DMS53 (cell line): ENCODE results near the gene CEP85L.

Source experiments
- DNase-seq: peaks from one replicate; lab custom pipeline; 2025; lab: John Stamatoyannopoulos, UW

CEP85L gene

GRCh38 chr6:118542184-118542952, 109.0 kb downstream of the CEP85L start:
- DNase-seq: no peak

- DNase-seq: peak; percentile 1
These were observed 113.8 kb downstream of the CEP85L start for GRCh38 chr6:118537574-118537973.

GRCh38 chr6:118536478-118536877, 114.9 kb downstream of the CEP85L start:
- no peak for DNase-seq

GRCh38 chr6:118535176-118535844, 116.1 kb downstream of the CEP85L start:
- DNase-seq: no peak

- DNase-seq: no peak
These were observed 120.4 kb downstream of the CEP85L start for GRCh38 chr6:118530942-118531341.

GRCh38 chr6:118529756-118530155, 121.6 kb downstream of the CEP85L start:
- DNase-seq: no peak

GRCh38 chr6:118528129-118528528, 123.3 kb downstream of the CEP85L start:
- DNase-seq: no peak

GRCh38 chr6:118525913-118526780, 125.2 kb downstream of the CEP85L start:
- DNase-seq: no peak

- peak; percentile 5 for DNase-seq
These were observed 126.7 kb downstream of the CEP85L start for GRCh38 chr6:118524686-118525085.

- no peak for DNase-seq
These were observed 128.2 kb downstream of the CEP85L start for GRCh38 chr6:118523216-118523615.

- no peak for DNase-seq
These were observed 129.0 kb downstream of the CEP85L start for GRCh38 chr6:118522422-118522821.

GRCh38 chr6:118514689-118515088, 136.7 kb downstream of the CEP85L start:
- no peak for DNase-seq

- no peak for DNase-seq
These were observed 139.3 kb downstream of the CEP85L start for GRCh38 chr6:118511930-118512715.

GRCh38 chr6:118509009-118509617, 142.3 kb downstream of the CEP85L start:
- peak; percentile 67 for DNase-seq

GRCh38 chr6:118507636-118508035, 143.8 kb downstream of the CEP85L start:
- no peak for DNase-seq

- no peak for DNase-seq
These were observed 145.2 kb downstream of the CEP85L start for GRCh38 chr6:118506071-118506638.

- no peak for DNase-seq
These were observed 145.7 kb downstream of the CEP85L start for GRCh38 chr6:118505656-118506055.

- DNase-seq: no peak
These were observed 146.8 kb downstream of the CEP85L start for GRCh38 chr6:118504611-118505010.

- no peak for DNase-seq
These were observed 149.2 kb downstream of the CEP85L start for GRCh38 chr6:118502169-118502568.

- DNase-seq: no peak
These were observed 149.6 kb downstream of the CEP85L start for GRCh38 chr6:118501765-118502164.

- DNase-seq: no peak
These were observed 150.3 kb downstream of the CEP85L start for GRCh38 chr6:118501099-118501498.
